ENCODE data around the gene AGAP1.
A peak's percentile ranks its signal among the peaks of the same experiment; 100 is the strongest.

The AGAP1 gene

GRCh38 chr2:235493775-235494715, at the start of gene AGAP1:
Gene AGAP1, plus strand, starts transcription at chr2:235494043.
- DNase-seq = peak; percentile 80

DNA sequence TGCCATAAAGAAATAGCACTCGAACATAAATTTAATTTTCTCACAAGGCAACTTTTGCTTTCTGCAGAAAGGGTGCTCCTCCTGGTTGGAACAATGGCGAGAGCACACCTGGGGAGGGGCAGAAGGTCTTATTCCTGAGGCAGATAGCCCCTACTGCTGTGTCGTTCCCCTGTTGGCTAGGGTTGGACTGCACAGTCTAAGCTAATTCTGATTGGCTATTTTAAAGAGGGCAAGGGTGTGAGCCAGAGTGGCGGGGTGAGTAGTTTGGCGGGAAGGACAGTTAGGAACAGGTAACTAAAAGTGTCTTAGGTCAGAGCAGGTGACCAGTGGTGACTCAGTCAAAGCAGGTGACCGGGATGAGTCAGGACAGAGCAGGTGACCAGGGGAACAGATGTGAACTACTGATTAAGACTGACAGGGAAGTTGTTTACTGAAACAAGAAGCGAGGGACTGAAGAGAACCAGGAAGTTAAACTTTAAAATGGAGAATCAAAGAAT, 49.7 kb upstream of the AGAP1 start:
- no peak for DNase-seq

- no peak for DNase-seq
Measured at GRCh38 chr2:235445116-235445515, 48.7 kb upstream of the AGAP1 start.

GRCh38 chr2:235446082-235446481, 47.8 kb upstream of the AGAP1 start:
- no peak for DNase-seq

DNA sequence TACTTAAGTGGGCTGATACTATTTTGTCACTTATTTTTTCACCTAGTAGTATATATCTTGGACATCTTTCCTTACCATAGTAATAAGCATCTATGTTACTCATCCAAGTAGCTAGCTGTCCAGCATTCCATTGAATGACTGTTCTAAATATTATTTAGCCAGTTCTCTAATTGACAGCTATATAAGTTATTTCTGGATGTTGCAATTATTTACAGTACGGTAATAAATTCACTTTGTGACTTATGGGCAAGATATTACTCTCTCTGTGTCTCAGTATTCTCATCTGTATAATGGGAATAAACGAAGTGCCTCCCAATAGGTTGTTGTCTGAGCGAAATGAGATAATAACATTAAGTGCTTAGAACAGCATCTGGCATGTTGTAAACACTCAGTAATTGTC, 46.6 kb upstream of the AGAP1 start:
- DNase-seq = no peak

GRCh38 chr2:235449568-235449967, 44.3 kb upstream of the AGAP1 start:
- no peak for DNase-seq

- DNase-seq = no peak
Measured at GRCh38 chr2:235453605-235454151, 40.2 kb upstream of the AGAP1 start.

GRCh38 chr2:235458839-235459273, 35.0 kb upstream of the AGAP1 start:
- DNase-seq = no peak

DNA sequence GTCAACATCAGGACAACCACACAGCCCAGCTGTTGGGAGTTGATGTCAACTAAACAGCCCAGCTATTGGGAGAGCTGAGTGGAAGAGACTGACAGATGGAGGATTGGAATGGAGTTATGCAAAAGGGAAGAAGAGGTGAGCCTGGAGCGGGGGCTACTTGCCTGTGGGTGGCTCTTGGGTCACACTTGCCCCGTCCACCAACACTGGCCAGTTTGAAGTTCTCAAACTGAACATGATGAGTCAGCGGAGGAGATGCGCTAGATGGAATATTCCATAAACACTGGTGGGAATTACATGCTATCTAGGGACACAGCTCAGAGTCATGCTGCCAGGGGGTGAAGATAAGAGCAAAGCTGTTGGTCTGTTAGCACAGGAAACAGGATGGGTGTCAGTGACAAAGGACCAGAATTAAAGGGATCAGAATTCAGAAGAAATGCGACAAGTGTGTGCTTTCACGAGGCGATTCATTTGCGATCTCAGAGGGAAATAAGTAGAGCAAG, 33.2 kb upstream of the AGAP1 start:
- DNase-seq = no peak

DNA sequence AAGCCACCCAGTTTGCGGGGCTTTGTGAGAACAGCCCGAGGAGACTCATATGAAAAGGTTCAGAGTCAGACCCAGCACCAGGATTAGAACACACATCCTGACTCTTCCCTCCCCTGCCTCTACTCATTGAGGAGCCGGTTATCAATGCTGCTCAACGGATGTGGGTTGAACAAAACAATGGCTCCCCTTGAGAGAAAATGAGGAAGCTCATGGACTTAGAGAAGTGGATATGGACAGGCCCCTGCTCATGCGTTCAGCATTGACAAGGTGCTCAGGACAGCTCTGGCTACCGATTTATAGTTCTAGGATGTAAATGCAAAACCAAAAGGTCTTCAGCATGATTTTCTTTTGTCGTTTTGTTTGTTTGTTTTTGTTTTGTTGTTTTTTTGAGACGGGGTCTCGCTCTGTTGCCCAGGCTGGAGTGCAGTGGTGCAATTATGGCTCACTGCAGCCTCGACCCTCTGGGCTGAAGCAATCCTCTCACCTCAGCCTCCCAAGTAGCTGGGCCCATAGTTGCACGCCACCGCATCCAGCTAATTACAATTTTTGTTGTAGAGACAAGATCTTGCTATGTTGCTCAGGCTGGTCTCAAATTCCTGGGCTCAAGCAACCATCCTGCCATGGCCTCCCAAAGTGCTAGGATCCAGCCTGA, 32.0 kb upstream of the AGAP1 start:
- DNase-seq = no peak

- DNase-seq = no peak
Measured at GRCh38 chr2:235462415-235462790, 31.4 kb upstream of the AGAP1 start.

DNA sequence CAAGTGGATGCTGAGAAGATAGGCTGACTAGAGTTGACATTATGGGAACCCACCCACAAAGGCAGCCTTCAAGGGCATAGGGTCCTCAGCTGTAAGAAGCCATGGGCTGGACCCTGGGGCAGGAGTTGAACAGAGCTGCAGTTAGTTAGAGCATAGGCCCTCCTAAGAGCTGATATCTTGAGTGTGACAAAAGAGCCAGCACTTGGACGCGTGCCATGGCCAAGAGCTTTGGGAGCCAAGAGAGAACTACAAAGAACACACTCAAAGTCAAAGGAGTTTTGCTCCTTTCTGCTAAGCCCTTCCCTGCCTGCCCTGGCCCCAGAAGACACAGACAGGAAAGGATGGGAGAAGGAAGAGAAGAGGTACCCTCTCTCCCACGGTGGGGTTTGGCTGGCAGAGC, 29.9 kb upstream of the AGAP1 start:
- no peak for DNase-seq

GRCh38 chr2:235467588-235467987, 26.3 kb upstream of the AGAP1 start:
- DNase-seq = no peak

DNA sequence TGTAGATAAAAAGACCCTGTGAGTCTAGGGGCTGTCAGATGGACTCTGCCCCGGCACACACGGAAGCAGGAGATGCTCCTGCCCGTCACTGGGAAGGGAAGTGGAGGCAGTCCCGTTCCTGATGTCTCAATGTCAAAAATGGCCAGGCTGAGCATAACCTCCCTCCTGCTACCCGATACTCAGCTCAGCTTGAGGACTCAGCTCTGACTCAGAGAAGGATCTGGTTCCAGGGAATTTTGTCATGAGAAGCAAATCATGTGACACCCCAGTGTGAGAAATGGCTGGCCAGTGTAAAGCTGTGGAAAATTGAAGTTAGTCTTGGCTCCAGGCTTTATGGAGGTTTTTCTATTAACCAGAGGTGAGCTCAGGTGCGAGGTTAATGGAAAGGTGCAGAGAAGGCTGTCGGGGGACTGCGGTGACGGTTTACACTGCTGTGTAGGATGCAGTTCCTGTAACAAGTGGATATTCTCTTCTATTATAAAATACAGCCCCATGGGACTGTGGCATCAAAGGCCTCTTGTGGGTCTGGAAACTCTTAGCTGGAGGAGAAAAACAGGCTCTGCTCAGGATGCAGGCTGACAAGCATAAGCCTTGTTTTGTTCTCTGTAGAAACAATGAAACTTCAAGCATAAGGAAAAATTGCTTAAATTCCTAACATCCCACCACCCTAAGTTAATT, 24.7 kb upstream of the AGAP1 start:
- peak; percentile 56 for DNase-seq

- DNase-seq = no peak
Measured at GRCh38 chr2:235471186-235471747, 22.6 kb upstream of the AGAP1 start.

DNA sequence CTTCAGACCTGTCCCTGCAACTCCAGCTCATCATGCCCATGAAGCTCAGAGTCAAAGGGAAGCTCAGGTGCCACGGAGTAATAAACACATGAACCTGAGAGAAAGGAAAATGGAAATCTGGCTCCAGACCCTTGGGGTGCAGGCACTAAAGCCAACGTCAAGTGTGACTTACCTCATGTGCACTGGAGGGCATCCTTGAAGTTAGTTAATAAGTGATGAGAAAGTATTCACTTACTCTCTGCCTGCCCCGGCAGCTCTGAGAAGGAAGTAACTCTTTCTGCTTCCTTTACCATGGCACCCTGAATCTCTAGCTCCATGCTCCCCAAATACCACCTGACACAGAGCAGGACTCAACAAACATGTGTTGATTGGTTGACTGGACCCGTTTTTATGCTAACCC, 21.4 kb upstream of the AGAP1 start:
- no peak for DNase-seq

DNA sequence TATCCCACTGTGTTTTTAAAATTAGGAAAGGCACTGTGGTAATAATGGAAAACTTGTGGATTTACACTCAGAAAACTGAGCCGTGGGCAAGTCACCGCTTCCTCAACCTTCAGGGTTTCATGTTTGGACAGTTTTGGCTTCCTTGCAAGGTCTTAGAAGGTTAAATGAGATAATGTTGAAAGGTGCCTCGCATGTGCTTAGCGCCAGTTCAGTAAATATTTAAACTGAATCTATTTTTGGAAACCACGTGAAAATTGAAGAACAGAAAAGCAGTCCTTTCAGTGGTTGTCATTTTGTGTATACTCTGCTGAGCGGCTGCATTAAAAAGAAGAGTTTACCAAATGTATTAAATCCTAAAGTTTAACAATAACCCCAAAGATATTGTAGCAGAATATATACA, 15.2 kb upstream of the AGAP1 start:
- no peak for DNase-seq

DNA sequence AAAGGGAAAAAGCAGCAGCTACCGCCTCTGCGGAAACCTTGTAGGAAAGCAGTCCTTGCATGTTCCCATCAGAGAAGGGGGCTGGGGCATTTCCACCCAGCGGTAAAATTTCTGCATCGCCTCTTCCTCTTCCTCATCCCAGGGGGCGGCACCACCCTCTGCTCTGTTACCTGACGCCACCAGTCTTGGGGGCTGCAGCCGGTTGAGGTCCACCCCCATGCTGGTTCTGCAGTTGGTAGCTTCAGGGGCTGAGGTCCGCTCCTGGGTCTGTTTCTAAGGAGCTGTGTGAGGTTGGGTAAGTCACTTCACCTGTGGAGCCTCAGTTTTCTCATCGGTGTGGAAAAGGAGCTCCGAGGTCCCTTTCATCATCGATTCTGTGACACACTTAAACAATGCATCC, 14.2 kb upstream of the AGAP1 start:
- DNase-seq = no peak

GRCh38 chr2:235480614-235481013, 13.2 kb upstream of the AGAP1 start:
- DNase-seq = no peak

DNA sequence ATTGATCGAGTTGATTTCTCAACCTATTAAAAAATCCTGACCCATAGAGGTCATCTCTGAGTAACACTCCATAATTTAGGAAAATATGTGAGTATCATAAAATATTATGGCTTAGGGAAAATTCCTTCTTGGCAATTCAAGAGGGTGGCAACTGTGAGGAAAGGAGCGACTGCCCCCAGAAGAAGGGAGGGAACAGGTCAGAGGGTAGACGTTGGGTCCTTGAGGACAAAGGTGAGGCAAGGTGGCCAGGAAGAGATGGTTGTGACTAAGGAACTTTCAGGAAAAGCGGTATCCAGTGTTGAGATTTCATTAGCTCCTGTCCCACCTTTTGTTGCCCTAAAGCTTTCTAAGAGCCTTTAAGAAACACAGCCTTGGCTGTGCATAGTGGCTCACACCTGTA, 10.5 kb upstream of the AGAP1 start:
- no peak for DNase-seq

DNA sequence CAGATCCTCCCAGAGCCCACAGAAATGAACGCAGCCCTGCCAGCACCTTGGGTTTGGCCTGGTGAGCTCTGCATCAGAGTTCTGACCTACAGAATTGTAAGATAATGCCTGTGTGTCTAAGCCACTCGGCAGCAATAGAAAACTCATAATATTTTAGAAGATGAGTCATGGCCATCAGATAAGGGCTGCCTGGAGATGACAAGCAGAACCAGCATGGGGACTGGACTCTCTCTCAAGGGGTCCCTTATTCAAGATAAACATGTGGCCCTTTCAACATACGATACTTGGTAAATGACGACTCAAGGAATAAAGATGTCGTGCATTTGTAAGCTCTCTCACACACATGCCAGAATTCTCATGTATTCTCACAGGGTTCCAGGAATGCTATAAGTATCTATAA, 8.5 kb upstream of the AGAP1 start:
- no peak for DNase-seq

- DNase-seq = no peak
Measured at GRCh38 chr2:235486729-235487128, 7.1 kb upstream of the AGAP1 start.

GRCh38 chr2:235489897-235490296, 3.9 kb upstream of the AGAP1 start:
- DNase-seq = no peak
